ENCODE measurements around the gene CDK5RAP2.

CDK5RAP2 gene

DNA sequence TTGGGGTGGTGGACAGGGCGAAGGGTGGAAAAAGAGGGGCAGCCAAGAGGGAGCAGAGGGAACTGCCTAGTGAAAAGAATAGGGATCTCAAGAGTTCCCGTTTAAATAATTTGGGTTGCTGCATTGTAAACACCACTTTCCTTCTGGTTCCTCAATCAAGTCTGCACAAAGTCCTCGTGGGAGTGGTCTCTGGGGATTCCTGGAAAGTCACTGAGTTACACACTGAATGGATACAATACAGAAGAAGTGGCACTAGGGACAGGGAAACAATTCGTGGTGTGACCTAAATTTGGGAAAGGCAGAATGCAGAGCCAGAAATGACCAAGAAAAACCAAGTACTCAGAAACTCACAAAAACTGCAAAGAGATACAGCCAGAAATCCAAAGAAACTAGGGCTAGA is 161.7 kb downstream of the CDK5RAP2 start:
- TF ChIP-seq CTCF (IDR thresholded peaks at IDR 0.05; ENCODE audit: extremely low read depth, insufficient read depth, missing control alignments): no peak
- in situ Hi-C loops (cut with MboI; ENCODE audit: low pct_unique_long_range_greater_than_20kb, low sequenced_read_pairs, unreplicated experiment): no loop called here
- no peak for DNase-seq (ENCODE audit: low spot score)

- TF ChIP-seq CTCF (IDR thresholded peaks at IDR 0.05; ENCODE audit: extremely low read depth, insufficient read depth, missing control alignments): no peak
- no peak for DNase-seq (ENCODE audit: low spot score)
- in situ Hi-C loops (cut with MboI; ENCODE audit: low pct_unique_long_range_greater_than_20kb, low sequenced_read_pairs, unreplicated experiment): no loop called here
These were observed 163.1 kb downstream of the CDK5RAP2 start for GRCh38 chr9:120416781-120417427.

GRCh38 chr9:120413121-120414048 is 166.6 kb downstream of the CDK5RAP2 start:
- in situ Hi-C loops (cut with MboI; ENCODE audit: low pct_unique_long_range_greater_than_20kb, low sequenced_read_pairs, unreplicated experiment): no loop called here
- DNase-seq (ENCODE audit: low spot score): no peak
- no peak for TF ChIP-seq CTCF (IDR thresholded peaks at IDR 0.05; ENCODE audit: extremely low read depth, insufficient read depth, missing control alignments)

DNA sequence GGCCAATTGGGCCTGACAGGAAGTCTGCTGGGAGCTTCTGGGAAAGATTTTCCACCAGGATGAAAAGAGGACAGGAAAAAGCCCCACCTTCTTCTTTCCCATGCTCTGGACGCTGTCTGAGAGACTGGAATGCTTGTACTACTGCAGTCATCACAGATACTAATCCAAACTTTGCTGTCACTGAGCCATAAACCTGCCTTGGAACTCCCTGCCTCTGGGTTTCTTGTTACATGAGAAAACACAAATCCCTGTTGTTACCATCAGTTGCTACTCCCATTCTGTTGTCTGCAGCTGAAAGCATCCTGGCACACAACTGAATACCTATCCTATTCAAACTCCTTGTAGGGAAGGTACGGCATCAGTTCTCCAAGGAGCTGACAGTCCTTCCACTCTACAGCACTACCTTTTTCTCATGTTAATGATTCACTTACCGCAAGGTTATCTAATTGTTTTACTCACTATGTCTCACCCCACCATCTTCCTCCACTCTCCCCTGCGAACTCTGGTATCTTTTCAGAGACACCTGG is 167.5 kb downstream of the CDK5RAP2 start:
- in situ Hi-C loops (cut with MboI; ENCODE audit: low pct_unique_long_range_greater_than_20kb, low sequenced_read_pairs, unreplicated experiment): no loop called here
- no peak for TF ChIP-seq CTCF (IDR thresholded peaks at IDR 0.05; ENCODE audit: extremely low read depth, insufficient read depth, missing control alignments)
- DNase-seq (ENCODE audit: low spot score): no peak

DNA sequence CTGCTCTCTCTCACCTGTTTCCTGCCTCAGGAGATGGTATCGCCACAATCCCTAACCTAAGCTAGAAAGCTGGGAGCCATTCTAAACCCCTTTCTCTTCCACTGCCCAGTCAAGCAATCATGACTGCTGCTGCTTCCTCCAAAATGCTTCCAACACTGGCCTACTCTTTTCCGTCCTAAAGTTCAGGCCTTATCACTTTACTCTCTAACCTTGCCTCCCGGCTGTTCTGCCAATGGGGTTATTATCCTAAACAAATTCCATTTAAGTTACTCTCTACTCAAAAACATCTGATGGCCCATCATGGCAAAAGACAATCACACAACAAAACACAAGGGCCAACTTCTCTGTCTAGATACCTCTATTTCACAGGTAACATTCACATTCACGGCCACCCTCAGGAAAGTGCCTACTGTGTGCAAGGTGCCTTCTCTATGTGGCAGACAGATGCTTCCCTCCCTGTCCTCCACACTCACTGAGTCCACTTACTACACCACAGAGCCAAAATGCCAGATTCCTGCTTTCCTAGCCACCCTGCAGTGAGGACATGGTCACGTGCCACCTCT is 168.0 kb downstream of the CDK5RAP2 start:
- in situ Hi-C loops (cut with MboI; ENCODE audit: low pct_unique_long_range_greater_than_20kb, low sequenced_read_pairs, unreplicated experiment): no loop called here
- DNase-seq (ENCODE audit: low spot score): no peak
- no peak for TF ChIP-seq CTCF (IDR thresholded peaks at IDR 0.05; ENCODE audit: extremely low read depth, insufficient read depth, missing control alignments)

DNA sequence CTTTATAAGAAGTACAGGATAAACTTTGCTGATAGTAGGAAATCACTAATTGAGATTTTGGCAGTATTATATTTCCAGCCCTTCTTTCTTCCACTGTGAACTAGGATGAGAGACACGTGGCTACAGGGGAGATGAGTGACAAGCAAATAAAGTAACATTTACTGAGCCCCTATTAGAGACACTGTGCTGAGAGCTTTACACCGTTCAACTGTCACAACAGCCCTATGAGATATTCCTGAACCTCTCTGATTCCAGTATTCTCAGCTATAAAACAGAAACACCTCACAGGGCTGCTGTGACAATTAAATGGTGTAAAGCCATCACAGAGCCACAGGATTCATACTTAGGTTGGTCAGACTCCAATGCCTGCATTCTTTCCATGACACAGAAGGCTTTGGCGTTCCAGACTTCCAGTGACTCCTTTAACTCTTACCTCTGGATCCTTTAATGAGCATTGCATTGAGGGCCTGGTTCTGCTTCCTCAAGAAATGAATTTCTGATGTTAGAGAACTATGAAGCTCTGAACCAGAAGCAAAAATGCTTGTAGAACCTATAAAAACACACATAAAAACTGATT is 169.0 kb downstream of the CDK5RAP2 start:
- DNase-seq (ENCODE audit: low spot score): no peak
- TF ChIP-seq CTCF (IDR thresholded peaks at IDR 0.05; ENCODE audit: extremely low read depth, insufficient read depth, missing control alignments): no peak
- in situ Hi-C loops (cut with MboI; ENCODE audit: low pct_unique_long_range_greater_than_20kb, low sequenced_read_pairs, unreplicated experiment): no loop called here

Measured in GM13977 (cell line).